ENCODE results near the gene HHIPL1.

HHIPL1 gene

GRCh38 chr14:99644723-99645544 is at the start of gene HHIPL1:
Gene HHIPL1 (plus strand): TSS chr14:99645129. CDS start chr14:99645208, 79 bp downstream.
- DNase-seq, result no peak

- DNase-seq, result no peak
Observed at GRCh38 chr14:99595524-99595923, 49.4 kb upstream of the HHIPL1 start.

- no peak for DNase-seq
Observed at GRCh38 chr14:99596071-99596627, 48.8 kb upstream of the HHIPL1 start.

GRCh38 chr14:99596772-99597171 is 48.2 kb upstream of the HHIPL1 start:
- no peak for DNase-seq

- peak in 1 of 2 experiments; percentile 36 for DNase-seq
Observed at GRCh38 chr14:99597911-99598600, 46.9 kb upstream of the HHIPL1 start.

- DNase-seq, result no peak
Observed at GRCh38 chr14:99598774-99599173, 46.2 kb upstream of the HHIPL1 start.

GRCh38 chr14:99599393-99599792 is 45.5 kb upstream of the HHIPL1 start:
- DNase-seq, result no peak

- DNase-seq, result no peak
Observed at GRCh38 chr14:99600232-99600888, 44.6 kb upstream of the HHIPL1 start.

- DNase-seq, result peak in 1 of 2 experiments; percentile 29
Observed at GRCh38 chr14:99601361-99601831, 43.5 kb upstream of the HHIPL1 start.

GRCh38 chr14:99602054-99602787 is 42.7 kb upstream of the HHIPL1 start:
- DNase-seq, result no peak

GRCh38 chr14:99602788-99603415 is 42.0 kb upstream of the HHIPL1 start:
- no peak for DNase-seq

GRCh38 chr14:99603471-99604277 is 41.3 kb upstream of the HHIPL1 start, which contains the start of gene CCDC85C:
Gene CCDC85C (minus strand): TSS chr14:99604207. CDS start chr14:99603959, 248 bp downstream.
- DNase-seq, result no peak

- peak in 1 of 2 experiments; percentile 55 for DNase-seq
Observed at GRCh38 chr14:99604278-99604765, 40.6 kb upstream of the HHIPL1 start.

GRCh38 chr14:99604766-99605298 is 40.1 kb upstream of the HHIPL1 start:
- no peak for DNase-seq

GRCh38 chr14:99605299-99605961 is 39.5 kb upstream of the HHIPL1 start:
- DNase-seq, result peak in 1 of 2 experiments; percentile 27

GRCh38 chr14:99606359-99606758 is 38.6 kb upstream of the HHIPL1 start:
- DNase-seq, result no peak

GRCh38 chr14:99608591-99608990 is 36.3 kb upstream of the HHIPL1 start:
- no peak for DNase-seq

- no peak for DNase-seq
Observed at GRCh38 chr14:99609245-99610170, 35.4 kb upstream of the HHIPL1 start.

GRCh38 chr14:99611646-99612045 is 33.3 kb upstream of the HHIPL1 start:
- DNase-seq, result no peak
